BJ (cell line): Measurements from ENCODE around the gene ZNF865. TPM values are rescaled to one million over a fixed set of nuclear protein-coding genes. Genes with fewer than 3 reads are reported as not detected.

ENCODE experiments used
- CTCF ChIA-PET: fragments of 350-600 bp; formaldehyde crosslinking; extraction: SDS; loops from one replicate; lab custom pipeline; 2021; ENCODE audit warnings: antibody characterized with exemption, inconsistent platforms; lab: Yijun Ruan, JAX
- POLR2A ChIA-PET: fragments of 300-600 bp; sonication (Branson Sonifier 250); formaldehyde crosslinking; extraction: SDS; loops from one replicate; lab custom pipeline; 2021; ENCODE audit warnings: antibody characterized with exemption; lab: Charles Lee
- DNase-seq: peaks from one replicate; pipeline ENCODE4 v3.0.0-alpha.2; 2011; ENCODE audit warnings: low read depth
- H3K27me3 ChIP-seq: 2 replicates; pipeline ENCODE4 v1.6.0; 2011; ENCODE audit warnings: low read length; ENCODE audit not compliant: control insufficient read depth, insufficient read depth
- H3K36me3 ChIP-seq: 2 replicates; pipeline ENCODE4 v1.5.1; 2011; ENCODE audit warnings: low read length; ENCODE audit not compliant: control insufficient read depth, insufficient read depth
- H3K4me3 ChIP-seq: 2 replicates; pipeline ENCODE4 v1.5.1; 2011; ENCODE audit warnings: low read depth, mild to moderate bottlenecking, control low read depth, low read length
- CTCF ChIP-seq: IDR thresholded peaks from 2 replicates; pipeline ENCODE4 v1.5.1; 2011; ENCODE audit warnings: low read depth, mild to moderate bottlenecking, control low read depth, inconsistent platforms, low read length, moderate library complexity; ENCODE audit not compliant: insufficient read depth
- polyA plus RNA-seq: library from polyadenylated mRNA; depleted of rRNA; stranded (reverse); fragments of >200 nt; gene quantifications from 2 replicates; pipeline ENCODE4 v1.2.3, GENCODE V29; 2011

The ZNF865 gene
- polyA plus RNA-seq, 1 experiment: 1.4 TPM

GRCh38 chr19:55650602-55651230 lies 45.3 kb downstream of the ZNF865 start:
- DNase-seq: no peak
- ChIA-PET CTCF (interaction anchor here (2.0 kb wide), 1 partner anchor 18 kb away, joined by 6 read pairs; no protein-coding TSS in a partner anchor), POLR2A (no interaction called here)
- Histone ChIP-seq H3K27me3 (no peaks in the 10 kb centered on the region), H3K4me3 (no peak overlapping the region), H3K36me3 (peaks cover 2% of the 10 kb centered on the region; the same call in 1 of the 2 replicates)
- no peak for TF ChIP-seq CTCF

GRCh38 chr19:55651236-55651635 lies 45.8 kb downstream of the ZNF865 start:
- CTCF ChIA-PET: no interaction called here

GRCh38 chr19:55652311-55653128 lies 47.1 kb downstream of the ZNF865 start:
- POLR2A ChIA-PET: no interaction called here
- DNase-seq: no peak
- CTCF ChIA-PET: interaction anchor here (0.8 to 1.5 kb wide), 4 partner anchors 10 to 185 kb away, joined by 3 to 15 read pairs (median 6); partner anchors contain the start of gene ZNF581
- no peak overlapping the region for H3K4me3 ChIP-seq
- H3K27me3 ChIP-seq: no peaks in the 10 kb centered on the region
- no peak for TF ChIP-seq CTCF
- peaks cover 2% of the 10 kb centered on the region; the same call in 1 of the 2 replicates for H3K36me3 ChIP-seq

More at GRCh38 chr19:55651236-55651635, 45.8 kb downstream of the ZNF865 start:
- no peak for DNase-seq
- H3K27me3 ChIP-seq: no peaks in the 10 kb centered on the region
- H3K4me3 ChIP-seq: no peak overlapping the region
- H3K36me3 ChIP-seq: peaks cover 2% of the 10 kb centered on the region; the same call in 1 of the 2 replicates
- no peak for TF ChIP-seq CTCF
- POLR2A ChIA-PET: interaction anchor here (0.7 kb wide), 1 partner anchor 104 kb away, joined by 8 read pairs; no protein-coding TSS in a partner anchor

- Histone ChIP-seq H3K27me3 (no peaks in the 10 kb centered on the region), H3K4me3 (peak overlapping the region; percentile 97), H3K36me3 (peaks cover 2% of the 10 kb centered on the region; the same call in 1 of the 2 replicates)
- POLR2A ChIA-PET: interaction anchor here (0.6 to 0.9 kb wide), 2 partner anchors 14 to 17 kb away, joined by 3 to 4 read pairs; no protein-coding TSS in a partner anchor
- CTCF ChIA-PET: interaction anchor here (0.6 to 1.7 kb wide), 20 partner anchors 9 to 656 kb away, joined by 3 to 18 read pairs (median 5); partner anchors contain the start of genes FIZ1, ZNF580, ZNF581 and ZNF865
- TF ChIP-seq CTCF: peak; percentile 100
- peak; percentile 97 for DNase-seq
These were observed 48.3 kb downstream of the ZNF865 start for GRCh38 chr19:55653651-55654322.
